HepG2 (cell line): ENCODE measurements around the gene PPP2R5B. TPM values are rescaled to one million over a fixed set of nuclear protein-coding genes. Genes with fewer than 3 reads are reported as not detected.

Experiments used
- ARID2 ChIP-seq: sonication (generic); formaldehyde crosslinking; IDR thresholded peaks from 2 replicates; pipeline ENCODE4 v1.8.1; 2022; ENCODE audit warnings: mild to moderate bottlenecking, missing genetic modification reagents, borderline replicate concordance
- DR1 ChIP-seq: sonication (generic); formaldehyde crosslinking; IDR thresholded peaks from 2 replicates; pipeline ENCODE4 v1.8.0; 2021; ENCODE audit warnings: mild to moderate bottlenecking, missing genetic modification reagents, inconsistent platforms
- HDAC1 ChIP-seq: sonication (generic); formaldehyde crosslinking; IDR thresholded peaks from 2 replicates; pipeline ENCODE4 v1.5.1; 2020; ENCODE audit warnings: mild to moderate bottlenecking, missing genetic modification reagents
- MAFG ChIP-seq: sonication (generic); formaldehyde crosslinking; IDR thresholded peaks from 2 replicates; pipeline ENCODE4 v1.5.1; 2020; ENCODE audit warnings: mild to moderate bottlenecking, missing genetic modification reagents
- MIER2 ChIP-seq: IDR thresholded peaks from 2 replicates; pipeline ENCODE4 v1.6.1; 2016; ENCODE audit warnings: missing biosample characterization, missing genetic modification reagents
- NAIF1 ChIP-seq: sonication (generic); formaldehyde crosslinking; IDR thresholded peaks from 2 replicates; pipeline ENCODE4 v1.5.0; 2020; ENCODE audit warnings: mild to moderate bottlenecking, missing genetic modification reagents, borderline replicate concordance
- POLR2A ChIP-seq, 2 experiments: IDR thresholded peaks; 2 replicates each; pipeline ENCODE4 v1.6.1; 2011; ENCODE audit warnings: low read depth in 2 of 2, low read length in 2 of 2, mild to moderate bottlenecking in 1 of 2, moderate library complexity in 1 of 2; ENCODE audit not compliant: insufficient read depth in 1 of 2
- SIN3A ChIP-seq: IDR thresholded peaks from 2 replicates; pipeline ENCODE4 v1.6.1; 2011; ENCODE audit warnings: low read depth, mild to moderate bottlenecking, control low read depth, low read length, borderline replicate concordance
- SMAD9 ChIP-seq: sonication (generic); formaldehyde crosslinking; IDR thresholded peaks from 2 replicates; pipeline ENCODE4 v1.5.1; 2020; ENCODE audit warnings: mild to moderate bottlenecking, missing genetic modification reagents
- ZBTB21 ChIP-seq: sonication (generic); formaldehyde crosslinking; IDR thresholded peaks from 2 replicates; pipeline ENCODE4 v1.4.0; 2020; ENCODE audit warnings: missing genetic modification reagents
- ZNF230 ChIP-seq: sonication (generic); formaldehyde crosslinking; IDR thresholded peaks from 2 replicates; pipeline ENCODE4 v1.4.0; 2020; ENCODE audit warnings: mild to moderate bottlenecking, missing genetic modification reagents
- ZNF232 ChIP-seq: sonication (generic); formaldehyde crosslinking; IDR thresholded peaks from 2 replicates; pipeline ENCODE4 v1.4.0; 2020; ENCODE audit warnings: missing genetic modification reagents, borderline replicate concordance
- ZNF660 ChIP-seq: sonication (generic); formaldehyde crosslinking; IDR thresholded peaks from 2 replicates; pipeline ENCODE4 v1.5.1; 2020; ENCODE audit warnings: mild to moderate bottlenecking, low read depth, missing genetic modification reagents, borderline replicate concordance
- ZSCAN25 ChIP-seq: sonication (generic); formaldehyde crosslinking; IDR thresholded peaks from 2 replicates; pipeline ENCODE4 v1.8.0; 2022; ENCODE audit warnings: mild to moderate bottlenecking, missing genetic modification reagents
- polyA plus RNA-seq, 8 experiments: library from polyadenylated mRNA; depleted of rRNA in 3 of 8; stranded (reverse) in 7 of 8; unstranded in 1 of 8; fragments of >200 nt; fragmentation: Illumina TruSeq in 4 of 8; extraction: Trizol in 4 of 8; gene quantifications; 2 replicates each; pipeline versions ENCODE4 v1.2.1 to v1.2.3, GENCODE V29; 2011 to 2016; ENCODE audit warnings: low read depth in 4 of 8, missing spikeins in 1 of 8, mixed read lengths in 1 of 8; ENCODE audit not compliant: insufficient read depth in 1 of 8
- total RNA-seq, 5 experiments: library from RNA; depleted of rRNA; stranded (reverse); fragments of >200 nt; fragmentation: Illumina TruSeq; extraction: Trizol; gene quantifications; 2 replicates each; pipeline ENCODE4 v1.2.3, GENCODE V29; 2016; ENCODE audit warnings: low read depth in 1 of 5
- TF ChIP-seq, protein P1 (sequence below): sonication (generic); formaldehyde crosslinking; IDR thresholded peaks from 2 replicates; pipeline ENCODE4 v1.4.0; 2020; ENCODE audit warnings: missing genetic modification reagents
- TF ChIP-seq, protein P2 (sequence below): sonication (generic); formaldehyde crosslinking; IDR thresholded peaks from 2 replicates; pipeline ENCODE4 v1.8.1; 2023; ENCODE audit warnings: mild to moderate bottlenecking, inconsistent platforms, moderate library complexity, missing genetic modification reagents, borderline replicate concordance
- TF ChIP-seq, protein P3 (sequence below): sonication (generic); IDR thresholded peaks from 2 replicates; pipeline ENCODE4 v1.6.1; 2016; ENCODE audit warnings: low read depth, borderline replicate concordance
- TF ChIP-seq, protein P4 (sequence below): sonication (generic); formaldehyde crosslinking; IDR thresholded peaks from 2 replicates; pipeline ENCODE4 v1.5.1; 2020; ENCODE audit warnings: missing genetic modification reagents, mild to moderate bottlenecking, borderline replicate concordance
- TF ChIP-seq, protein P5 (sequence below): sonication (generic); formaldehyde crosslinking; IDR thresholded peaks from 2 replicates; pipeline ENCODE4 v1.8.0; 2022; ENCODE audit warnings: mild to moderate bottlenecking, missing genetic modification reagents, borderline replicate concordance
- TF ChIP-seq, protein P6 (sequence below): sonication (generic); formaldehyde crosslinking; IDR thresholded peaks from 2 replicates; pipeline ENCODE4 v1.4.0; 2020; ENCODE audit warnings: missing genetic modification reagents
- TF ChIP-seq, protein P7 (sequence below): IDR thresholded peaks from 2 replicates; pipeline ENCODE4 v1.6.1; 2012; ENCODE audit warnings: inconsistent platforms

PPP2R5B gene
- total and polyA plus RNA-seq, 2 of the 13 experiments (the other 11 are each of a cell fraction or from before 2014, with no cell fraction given): 2.3 to 8.3 TPM

DNA sequence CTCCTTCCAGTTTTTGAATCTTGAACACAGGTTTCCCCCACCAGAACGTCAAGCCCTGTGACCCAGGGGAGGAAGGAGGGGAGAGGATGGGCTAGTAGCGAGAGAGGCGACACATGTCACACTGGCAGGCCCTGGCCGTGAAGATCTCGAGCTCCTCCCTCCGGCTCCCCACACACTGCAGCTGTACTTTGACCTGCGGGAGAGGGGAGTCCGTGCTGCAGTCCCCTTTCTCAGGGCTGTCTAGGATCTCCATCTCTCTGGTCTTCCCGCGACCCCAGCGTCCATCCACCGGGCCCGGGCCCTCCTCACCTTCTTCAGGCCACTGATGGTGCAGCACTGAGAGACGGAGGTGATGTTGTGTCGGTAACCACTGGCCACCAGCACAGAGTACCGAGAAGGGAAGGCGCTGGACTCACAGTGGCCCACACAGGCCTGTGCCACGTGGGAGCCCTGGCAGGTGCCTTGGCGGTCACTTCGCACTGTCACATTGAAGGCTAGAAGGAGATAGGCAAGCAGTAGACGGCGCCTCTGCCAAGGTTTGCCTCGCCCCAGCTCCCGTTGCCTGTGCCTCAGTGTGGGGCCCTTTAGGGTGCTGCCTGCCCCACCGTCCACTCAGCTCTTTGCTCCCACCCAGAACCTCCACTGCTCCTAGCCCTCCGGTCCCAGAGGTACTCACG lies 10.3 kb downstream of the PPP2R5B start (continued):
- TF ChIP-seq NAIF1: no peak; the same call in 1 of the 2 replicates
- TF ChIP-seq SMAD9: peak; percentile 87; the same call in 1 of the 2 replicates
- TF ChIP-seq ZSCAN25 (CRISPR knock-in tag): peak; percentile 80
- no peak for TF ChIP-seq MAFG (CRISPR knock-in tag)
- no peak for TF ChIP-seq ARID2 (CRISPR knock-in tag)
- 0 out of 2 replicates have a peak, but pooled peaks have one; percentile 33 for TF ChIP-seq DR1
- TF ChIP-seq, protein P1, sequence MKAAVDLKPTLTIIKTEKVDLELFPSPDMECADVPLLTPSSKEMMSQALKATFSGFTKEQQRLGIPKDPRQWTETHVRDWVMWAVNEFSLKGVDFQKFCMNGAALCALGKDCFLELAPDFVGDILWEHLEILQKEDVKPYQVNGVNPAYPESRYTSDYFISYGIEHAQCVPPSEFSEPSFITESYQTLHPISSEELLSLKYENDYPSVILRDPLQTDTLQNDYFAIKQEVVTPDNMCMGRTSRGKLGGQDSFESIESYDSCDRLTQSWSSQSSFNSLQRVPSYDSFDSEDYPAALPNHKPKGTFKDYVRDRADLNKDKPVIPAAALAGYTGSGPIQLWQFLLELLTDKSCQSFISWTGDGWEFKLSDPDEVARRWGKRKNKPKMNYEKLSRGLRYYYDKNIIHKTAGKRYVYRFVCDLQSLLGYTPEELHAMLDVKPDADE (CRISPR knock-in tag): no peak
- TF ChIP-seq, protein P2, sequence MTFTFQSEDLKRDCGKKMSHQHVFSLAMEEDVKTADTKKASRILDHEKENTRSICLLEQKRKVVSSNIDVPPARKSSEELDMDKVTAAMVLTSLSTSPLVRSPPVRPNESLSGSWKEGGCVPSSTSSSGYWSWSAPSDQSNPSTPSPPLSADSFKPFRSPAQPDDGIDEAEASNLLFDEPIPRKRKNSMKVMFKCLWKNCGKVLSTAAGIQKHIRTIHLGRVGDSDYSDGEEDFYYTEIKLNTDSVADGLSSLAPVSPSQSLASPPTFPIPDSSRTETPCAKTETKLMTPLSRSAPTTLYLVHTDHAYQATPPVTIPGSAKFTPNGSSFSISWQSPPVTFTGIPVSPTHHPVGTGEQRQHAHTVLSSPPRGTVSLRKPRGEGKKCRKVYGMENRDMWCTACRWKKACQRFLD: no peak
- peak; percentile 45; the same call in 1 of the 2 replicates for TF ChIP-seq SIN3A
- no peak for TF ChIP-seq ZNF660 (CRISPR knock-in tag)
- TF ChIP-seq MIER2 (CRISPR knock-in tag): no peak
- TF ChIP-seq ZNF230: 0 out of 2 replicates have a peak, but pooled peaks have one; percentile 5
- TF ChIP-seq, protein P3, sequence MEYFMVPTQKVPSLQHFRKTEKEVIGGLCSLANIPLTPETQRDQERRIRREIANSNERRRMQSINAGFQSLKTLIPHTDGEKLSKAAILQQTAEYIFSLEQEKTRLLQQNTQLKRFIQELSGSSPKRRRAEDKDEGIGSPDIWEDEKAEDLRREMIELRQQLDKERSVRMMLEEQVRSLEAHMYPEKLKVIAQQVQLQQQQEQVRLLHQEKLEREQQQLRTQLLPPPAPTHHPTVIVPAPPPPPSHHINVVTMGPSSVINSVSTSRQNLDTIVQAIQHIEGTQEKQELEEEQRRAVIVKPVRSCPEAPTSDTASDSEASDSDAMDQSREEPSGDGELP: peak; percentile 31; the same call in 1 of the 2 replicates
- TF ChIP-seq, protein P4, sequence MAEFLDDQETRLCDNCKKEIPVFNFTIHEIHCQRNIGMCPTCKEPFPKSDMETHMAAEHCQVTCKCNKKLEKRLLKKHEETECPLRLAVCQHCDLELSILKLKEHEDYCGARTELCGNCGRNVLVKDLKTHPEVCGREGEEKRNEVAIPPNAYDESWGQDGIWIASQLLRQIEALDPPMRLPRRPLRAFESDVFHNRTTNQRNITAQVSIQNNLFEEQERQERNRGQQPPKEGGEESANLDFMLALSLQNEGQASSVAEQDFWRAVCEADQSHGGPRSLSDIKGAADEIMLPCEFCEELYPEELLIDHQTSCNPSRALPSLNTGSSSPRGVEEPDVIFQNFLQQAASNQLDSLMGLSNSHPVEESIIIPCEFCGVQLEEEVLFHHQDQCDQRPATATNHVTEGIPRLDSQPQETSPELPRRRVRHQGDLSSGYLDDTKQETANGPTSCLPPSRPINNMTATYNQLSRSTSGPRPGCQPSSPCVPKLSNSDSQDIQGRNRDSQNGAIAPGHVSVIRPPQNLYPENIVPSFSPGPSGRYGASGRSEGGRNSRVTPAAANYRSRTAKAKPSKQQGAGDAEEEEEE (CRISPR knock-in tag): no peak
- TF ChIP-seq, protein P5, sequence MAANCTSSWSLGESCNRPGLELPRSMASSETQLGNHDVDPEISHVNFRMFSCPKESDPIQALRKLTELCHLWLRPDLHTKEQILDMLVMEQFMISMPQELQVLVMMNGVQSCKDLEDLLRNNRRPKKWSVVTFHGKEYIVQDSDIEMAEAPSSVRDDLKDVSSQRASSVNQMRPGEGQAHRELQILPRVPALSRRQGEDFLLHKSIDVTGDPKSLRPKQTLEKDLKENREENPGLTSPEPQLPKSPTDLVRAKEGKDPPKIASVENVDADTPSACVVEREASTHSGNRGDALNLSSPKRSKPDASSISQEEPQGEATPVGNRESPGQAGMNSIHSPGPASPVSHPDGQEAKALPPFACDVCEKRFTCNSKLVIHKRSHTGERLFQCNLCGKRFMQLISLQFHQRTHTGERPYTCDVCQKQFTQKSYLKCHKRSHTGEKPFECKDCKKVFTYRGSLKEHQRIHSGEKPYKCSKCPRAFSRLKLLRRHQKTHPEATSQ (CRISPR knock-in tag): no peak
- TF ChIP-seq, protein P6, sequence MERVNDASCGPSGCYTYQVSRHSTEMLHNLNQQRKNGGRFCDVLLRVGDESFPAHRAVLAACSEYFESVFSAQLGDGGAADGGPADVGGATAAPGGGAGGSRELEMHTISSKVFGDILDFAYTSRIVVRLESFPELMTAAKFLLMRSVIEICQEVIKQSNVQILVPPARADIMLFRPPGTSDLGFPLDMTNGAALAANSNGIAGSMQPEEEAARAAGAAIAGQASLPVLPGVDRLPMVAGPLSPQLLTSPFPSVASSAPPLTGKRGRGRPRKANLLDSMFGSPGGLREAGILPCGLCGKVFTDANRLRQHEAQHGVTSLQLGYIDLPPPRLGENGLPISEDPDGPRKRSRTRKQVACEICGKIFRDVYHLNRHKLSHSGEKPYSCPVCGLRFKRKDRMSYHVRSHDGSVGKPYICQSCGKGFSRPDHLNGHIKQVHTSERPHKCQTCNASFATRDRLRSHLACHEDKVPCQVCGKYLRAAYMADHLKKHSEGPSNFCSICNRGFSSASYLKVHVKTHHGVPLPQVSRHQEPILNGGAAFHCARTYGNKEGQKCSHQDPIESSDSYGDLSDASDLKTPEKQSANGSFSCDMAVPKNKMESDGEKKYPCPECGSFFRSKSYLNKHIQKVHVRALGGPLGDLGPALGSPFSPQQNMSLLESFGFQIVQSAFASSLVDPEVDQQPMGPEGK (CRISPR knock-in tag): peak; percentile 56
- TF ChIP-seq POLR2A (IDR thresholded peaks at IDR 0.05; ENCODE audit: insufficient read depth in 1 of 2, low read depth in 2 of 2, low read length in 2 of 2): peak; percentile 44 to 67
- no peak for TF ChIP-seq ZBTB21 (CRISPR knock-in tag)
- TF ChIP-seq HDAC1: no peak
- TF ChIP-seq, protein P7, sequence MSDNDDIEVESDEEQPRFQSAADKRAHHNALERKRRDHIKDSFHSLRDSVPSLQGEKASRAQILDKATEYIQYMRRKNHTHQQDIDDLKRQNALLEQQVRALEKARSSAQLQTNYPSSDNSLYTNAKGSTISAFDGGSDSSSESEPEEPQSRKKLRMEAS: peak; percentile 91
- 0 out of 2 replicates have a peak, but pooled peaks have one; percentile 68 for TF ChIP-seq ZNF232 (CRISPR knock-in tag)
